Measurements from ENCODE around the gene TEX44. TPM values are rescaled to one million over a fixed set of nuclear protein-coding genes. Genes with fewer than 3 reads are reported as not detected.
A peak's percentile ranks its signal among the peaks of the same experiment; 100 is the strongest.

The TEX44 gene
- total and polyA plus RNA-seq, 2 of the 13 experiments (the other 11 are each of a cell fraction or from before 2014, with no cell fraction given), result not detected

DNA sequence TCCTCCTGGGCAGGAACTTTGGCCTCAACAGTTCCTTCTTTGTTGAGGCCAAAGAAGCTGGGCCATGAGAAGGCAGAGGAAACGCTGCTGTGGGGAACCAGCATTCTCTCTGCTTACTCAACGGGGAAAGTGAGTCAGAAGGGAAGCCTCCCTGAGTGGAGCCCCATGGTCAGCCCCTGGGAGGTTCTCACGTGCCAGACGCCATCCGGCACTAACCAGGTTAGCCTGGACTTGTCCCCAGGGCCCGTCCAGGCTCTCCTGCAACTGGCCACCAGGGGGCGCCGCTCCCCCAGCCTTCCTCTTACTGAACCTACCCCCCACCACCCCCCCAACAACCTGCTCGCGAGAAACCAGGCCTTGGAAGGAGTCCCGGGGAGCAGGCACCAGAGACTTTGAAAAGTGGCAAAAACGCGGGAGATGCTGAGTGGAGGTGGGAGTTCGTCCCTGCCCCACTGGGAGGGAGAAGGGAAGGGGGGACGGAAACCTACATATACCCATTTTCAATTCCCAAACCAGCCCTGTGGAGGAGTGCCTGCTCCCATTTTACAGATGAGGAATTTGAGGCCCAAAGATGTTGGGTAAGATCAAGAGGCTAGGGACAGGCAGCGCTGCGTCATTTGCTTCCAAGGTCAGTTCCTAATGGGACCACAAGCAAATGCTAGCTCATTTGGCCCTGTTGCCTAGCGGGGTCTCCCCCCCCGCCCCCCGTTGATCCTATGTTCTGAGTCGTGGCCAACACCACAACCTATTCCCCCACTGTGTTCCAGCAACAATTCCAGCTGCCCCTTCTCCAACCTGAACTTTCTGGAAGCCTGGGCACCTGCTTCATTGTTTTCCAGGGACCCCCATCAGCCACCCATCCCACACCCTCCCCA, 20.0 kb downstream of the TEX44 start (continued):
- TF ChIP-seq, protein P1, sequence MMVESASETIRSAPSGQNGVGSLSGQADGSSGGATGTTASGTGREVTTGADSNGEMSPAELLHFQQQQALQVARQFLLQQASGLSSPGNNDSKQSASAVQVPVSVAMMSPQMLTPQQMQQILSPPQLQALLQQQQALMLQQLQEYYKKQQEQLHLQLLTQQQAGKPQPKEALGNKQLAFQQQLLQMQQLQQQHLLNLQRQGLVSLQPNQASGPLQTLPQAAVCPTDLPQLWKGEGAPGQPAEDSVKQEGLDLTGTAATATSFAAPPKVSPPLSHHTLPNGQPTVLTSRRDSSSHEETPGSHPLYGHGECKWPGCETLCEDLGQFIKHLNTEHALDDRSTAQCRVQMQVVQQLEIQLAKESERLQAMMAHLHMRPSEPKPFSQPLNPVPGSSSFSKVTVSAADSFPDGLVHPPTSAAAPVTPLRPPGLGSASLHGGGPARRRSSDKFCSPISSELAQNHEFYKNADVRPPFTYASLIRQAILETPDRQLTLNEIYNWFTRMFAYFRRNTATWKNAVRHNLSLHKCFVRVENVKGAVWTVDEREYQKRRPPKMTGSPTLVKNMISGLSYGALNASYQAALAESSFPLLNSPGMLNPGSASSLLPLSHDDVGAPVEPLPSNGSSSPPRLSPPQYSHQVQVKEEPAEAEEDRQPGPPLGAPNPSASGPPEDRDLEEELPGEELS (CRISPR knock-in tag; IDR thresholded peaks at IDR 0.05), result no peak
- TF ChIP-seq, protein P2, sequence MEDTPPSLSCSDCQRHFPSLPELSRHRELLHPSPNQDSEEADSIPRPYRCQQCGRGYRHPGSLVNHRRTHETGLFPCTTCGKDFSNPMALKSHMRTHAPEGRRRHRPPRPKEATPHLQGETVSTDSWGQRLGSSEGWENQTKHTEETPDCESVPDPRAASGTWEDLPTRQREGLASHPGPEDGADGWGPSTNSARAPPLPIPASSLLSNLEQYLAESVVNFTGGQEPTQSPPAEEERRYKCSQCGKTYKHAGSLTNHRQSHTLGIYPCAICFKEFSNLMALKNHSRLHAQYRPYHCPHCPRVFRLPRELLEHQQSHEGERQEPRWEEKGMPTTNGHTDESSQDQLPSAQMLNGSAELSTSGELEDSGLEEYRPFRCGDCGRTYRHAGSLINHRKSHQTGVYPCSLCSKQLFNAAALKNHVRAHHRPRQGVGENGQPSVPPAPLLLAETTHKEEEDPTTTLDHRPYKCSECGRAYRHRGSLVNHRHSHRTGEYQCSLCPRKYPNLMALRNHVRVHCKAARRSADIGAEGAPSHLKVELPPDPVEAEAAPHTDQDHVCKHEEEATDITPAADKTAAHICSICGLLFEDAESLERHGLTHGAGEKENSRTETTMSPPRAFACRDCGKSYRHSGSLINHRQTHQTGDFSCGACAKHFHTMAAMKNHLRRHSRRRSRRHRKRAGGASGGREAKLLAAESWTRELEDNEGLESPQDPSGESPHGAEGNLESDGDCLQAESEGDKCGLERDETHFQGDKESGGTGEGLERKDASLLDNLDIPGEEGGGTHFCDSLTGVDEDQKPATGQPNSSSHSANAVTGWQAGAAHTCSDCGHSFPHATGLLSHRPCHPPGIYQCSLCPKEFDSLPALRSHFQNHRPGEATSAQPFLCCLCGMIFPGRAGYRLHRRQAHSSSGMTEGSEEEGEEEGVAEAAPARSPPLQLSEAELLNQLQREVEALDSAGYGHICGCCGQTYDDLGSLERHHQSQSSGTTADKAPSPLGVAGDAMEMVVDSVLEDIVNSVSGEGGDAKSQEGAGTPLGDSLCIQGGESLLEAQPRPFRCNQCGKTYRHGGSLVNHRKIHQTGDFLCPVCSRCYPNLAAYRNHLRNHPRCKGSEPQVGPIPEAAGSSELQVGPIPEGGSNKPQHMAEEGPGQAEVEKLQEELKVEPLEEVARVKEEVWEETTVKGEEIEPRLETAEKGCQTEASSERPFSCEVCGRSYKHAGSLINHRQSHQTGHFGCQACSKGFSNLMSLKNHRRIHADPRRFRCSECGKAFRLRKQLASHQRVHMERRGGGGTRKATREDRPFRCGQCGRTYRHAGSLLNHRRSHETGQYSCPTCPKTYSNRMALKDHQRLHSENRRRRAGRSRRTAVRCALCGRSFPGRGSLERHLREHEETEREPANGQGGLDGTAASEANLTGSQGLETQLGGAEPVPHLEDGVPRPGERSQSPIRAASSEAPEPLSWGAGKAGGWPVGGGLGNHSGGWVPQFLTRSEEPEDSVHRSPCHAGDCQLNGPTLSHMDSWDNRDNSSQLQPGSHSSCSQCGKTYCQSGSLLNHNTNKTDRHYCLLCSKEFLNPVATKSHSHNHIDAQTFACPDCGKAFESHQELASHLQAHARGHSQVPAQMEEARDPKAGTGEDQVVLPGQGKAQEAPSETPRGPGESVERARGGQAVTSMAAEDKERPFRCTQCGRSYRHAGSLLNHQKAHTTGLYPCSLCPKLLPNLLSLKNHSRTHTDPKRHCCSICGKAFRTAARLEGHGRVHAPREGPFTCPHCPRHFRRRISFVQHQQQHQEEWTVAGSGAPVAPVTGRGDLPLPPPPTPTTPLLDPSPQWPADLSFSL (CRISPR knock-in tag; IDR thresholded peaks at IDR 0.05), result no peak
- TF ChIP-seq ISX (CRISPR knock-in tag; conservative IDR thresholded peaks at IDR 0.05) (no peak), PHF21A (CRISPR knock-in tag; IDR thresholded peaks at IDR 0.05) (peak; percentile 50; the same call in 1 of the 2 replicates), STAG1 (CRISPR knock-in tag; IDR thresholded peaks at IDR 0.05) (peak; percentile 76), KDM1A (CRISPR knock-in tag; IDR thresholded peaks at IDR 0.05) (peak; percentile 98), ELF3 (CRISPR knock-in tag; IDR thresholded peaks at IDR 0.05) (peak; percentile 60), LCORL (IDR thresholded peaks at IDR 0.05) (no peak), LCORL (CRISPR knock-in tag; IDR thresholded peaks at IDR 0.05) (peak; percentile 50), SRF (IDR thresholded peaks at IDR 0.05; ENCODE audit: low read depth, low read length) (no peak), KDM4B (CRISPR knock-in tag; IDR thresholded peaks at IDR 0.05) (no peak), CHD4 (IDR thresholded peaks at IDR 0.05; ENCODE audit: borderline replicate concordance, low read length) (peak; percentile 94), ZNF34 (CRISPR knock-in tag; IDR thresholded peaks at IDR 0.05; ENCODE audit: borderline replicate concordance) (no peak), HNF4A (CRISPR knock-in tag; IDR thresholded peaks at IDR 0.05) (0 out of 2 replicates have a peak, but pooled peaks have one; percentile 4)
- TF ChIP-seq, protein P3, sequence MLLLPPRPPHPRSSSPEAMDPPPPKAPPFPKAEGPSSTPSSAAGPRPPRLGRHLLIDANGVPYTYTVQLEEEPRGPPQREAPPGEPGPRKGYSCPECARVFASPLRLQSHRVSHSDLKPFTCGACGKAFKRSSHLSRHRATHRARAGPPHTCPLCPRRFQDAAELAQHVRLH (CRISPR knock-in tag; IDR thresholded peaks at IDR 0.05; ENCODE audit: borderline replicate concordance, low read depth), result 0 out of 2 replicates have a peak, but pooled peaks have one; percentile 69
- TF ChIP-seq, protein P4, sequence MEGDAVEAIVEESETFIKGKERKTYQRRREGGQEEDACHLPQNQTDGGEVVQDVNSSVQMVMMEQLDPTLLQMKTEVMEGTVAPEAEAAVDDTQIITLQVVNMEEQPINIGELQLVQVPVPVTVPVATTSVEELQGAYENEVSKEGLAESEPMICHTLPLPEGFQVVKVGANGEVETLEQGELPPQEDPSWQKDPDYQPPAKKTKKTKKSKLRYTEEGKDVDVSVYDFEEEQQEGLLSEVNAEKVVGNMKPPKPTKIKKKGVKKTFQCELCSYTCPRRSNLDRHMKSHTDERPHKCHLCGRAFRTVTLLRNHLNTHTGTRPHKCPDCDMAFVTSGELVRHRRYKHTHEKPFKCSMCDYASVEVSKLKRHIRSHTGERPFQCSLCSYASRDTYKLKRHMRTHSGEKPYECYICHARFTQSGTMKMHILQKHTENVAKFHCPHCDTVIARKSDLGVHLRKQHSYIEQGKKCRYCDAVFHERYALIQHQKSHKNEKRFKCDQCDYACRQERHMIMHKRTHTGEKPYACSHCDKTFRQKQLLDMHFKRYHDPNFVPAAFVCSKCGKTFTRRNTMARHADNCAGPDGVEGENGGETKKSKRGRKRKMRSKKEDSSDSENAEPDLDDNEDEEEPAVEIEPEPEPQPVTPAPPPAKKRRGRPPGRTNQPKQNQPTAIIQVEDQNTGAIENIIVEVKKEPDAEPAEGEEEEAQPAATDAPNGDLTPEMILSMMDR (CRISPR knock-in tag; IDR thresholded peaks at IDR 0.05), result peak; percentile 96
- TF ChIP-seq, protein P5, sequence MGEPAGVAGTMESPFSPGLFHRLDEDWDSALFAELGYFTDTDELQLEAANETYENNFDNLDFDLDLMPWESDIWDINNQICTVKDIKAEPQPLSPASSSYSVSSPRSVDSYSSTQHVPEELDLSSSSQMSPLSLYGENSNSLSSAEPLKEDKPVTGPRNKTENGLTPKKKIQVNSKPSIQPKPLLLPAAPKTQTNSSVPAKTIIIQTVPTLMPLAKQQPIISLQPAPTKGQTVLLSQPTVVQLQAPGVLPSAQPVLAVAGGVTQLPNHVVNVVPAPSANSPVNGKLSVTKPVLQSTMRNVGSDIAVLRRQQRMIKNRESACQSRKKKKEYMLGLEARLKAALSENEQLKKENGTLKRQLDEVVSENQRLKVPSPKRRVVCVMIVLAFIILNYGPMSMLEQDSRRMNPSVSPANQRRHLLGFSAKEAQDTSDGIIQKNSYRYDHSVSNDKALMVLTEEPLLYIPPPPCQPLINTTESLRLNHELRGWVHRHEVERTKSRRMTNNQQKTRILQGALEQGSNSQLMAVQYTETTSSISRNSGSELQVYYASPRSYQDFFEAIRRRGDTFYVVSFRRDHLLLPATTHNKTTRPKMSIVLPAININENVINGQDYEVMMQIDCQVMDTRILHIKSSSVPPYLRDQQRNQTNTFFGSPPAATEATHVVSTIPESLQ (CRISPR knock-in tag; conservative IDR thresholded peaks at IDR 0.05), result no peak
